ENCODE results near the gene DLG5.

DNA sequence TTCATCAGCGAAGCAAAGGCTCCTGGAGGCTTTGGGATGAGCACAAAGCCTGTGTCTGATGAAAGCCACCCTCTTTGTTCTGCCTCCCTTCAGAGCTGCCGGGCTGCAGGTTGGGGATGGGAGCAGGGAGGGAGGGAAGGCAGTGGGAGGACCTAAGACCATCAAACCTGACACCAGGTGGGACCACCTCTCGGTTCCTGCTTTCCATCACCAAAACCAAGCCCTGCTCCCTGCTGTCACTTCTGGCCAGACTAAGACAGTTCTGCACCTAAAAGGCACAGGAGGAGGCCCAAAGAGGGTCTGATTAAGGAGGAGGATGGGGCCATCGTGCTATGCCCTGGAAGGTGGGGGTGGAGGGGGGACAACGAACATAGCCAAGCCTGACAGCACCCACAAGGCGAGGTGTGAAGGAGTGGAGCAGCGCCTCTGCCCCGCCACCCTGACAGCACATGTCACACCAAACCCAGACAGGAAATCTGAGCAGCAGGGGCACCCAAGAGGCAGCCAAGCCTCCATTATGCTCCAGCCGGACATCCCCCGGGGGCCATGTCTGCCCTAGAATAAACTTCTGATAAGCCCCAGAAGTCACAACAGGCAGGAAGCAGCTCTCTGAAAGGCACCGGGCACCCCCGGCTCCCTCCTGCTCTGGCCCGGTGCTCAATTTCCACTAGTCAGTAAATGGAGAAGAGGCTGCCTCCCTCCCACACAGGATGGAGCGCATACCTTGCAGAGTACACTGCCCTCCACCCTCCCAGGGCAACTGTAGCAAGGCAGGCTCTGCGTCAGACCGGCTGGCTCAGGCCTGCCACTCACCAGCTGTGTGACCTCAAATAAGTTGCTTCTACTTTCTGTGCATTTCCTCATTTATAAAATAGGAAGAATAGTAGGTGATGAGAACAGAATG is 48.9 kb downstream of the DLG5 start:
- TF ChIP-seq, protein P1, sequence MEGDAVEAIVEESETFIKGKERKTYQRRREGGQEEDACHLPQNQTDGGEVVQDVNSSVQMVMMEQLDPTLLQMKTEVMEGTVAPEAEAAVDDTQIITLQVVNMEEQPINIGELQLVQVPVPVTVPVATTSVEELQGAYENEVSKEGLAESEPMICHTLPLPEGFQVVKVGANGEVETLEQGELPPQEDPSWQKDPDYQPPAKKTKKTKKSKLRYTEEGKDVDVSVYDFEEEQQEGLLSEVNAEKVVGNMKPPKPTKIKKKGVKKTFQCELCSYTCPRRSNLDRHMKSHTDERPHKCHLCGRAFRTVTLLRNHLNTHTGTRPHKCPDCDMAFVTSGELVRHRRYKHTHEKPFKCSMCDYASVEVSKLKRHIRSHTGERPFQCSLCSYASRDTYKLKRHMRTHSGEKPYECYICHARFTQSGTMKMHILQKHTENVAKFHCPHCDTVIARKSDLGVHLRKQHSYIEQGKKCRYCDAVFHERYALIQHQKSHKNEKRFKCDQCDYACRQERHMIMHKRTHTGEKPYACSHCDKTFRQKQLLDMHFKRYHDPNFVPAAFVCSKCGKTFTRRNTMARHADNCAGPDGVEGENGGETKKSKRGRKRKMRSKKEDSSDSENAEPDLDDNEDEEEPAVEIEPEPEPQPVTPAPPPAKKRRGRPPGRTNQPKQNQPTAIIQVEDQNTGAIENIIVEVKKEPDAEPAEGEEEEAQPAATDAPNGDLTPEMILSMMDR (conservative IDR thresholded peaks at IDR 0.05), result no peak
- no peak for TF ChIP-seq ZFX (IDR thresholded peaks at IDR 0.05)
